Spleen (tissue), 7 donors: ENCODE measurements around the gene ETV2.

Experiments used
- CTCF ChIP-seq, 11 experiments: fragments of 200-600 bp in 7 of 11; fragments of 450-650 bp in 4 of 11; sonication (generic) in 4 of 11; IDR thresholded peaks in 8 of 11; conservative IDR thresholded peaks in 3 of 11; 1 replicate in 7 of 11; 2 replicates in 4 of 11; pipeline versions ENCODE4 v1.4.0 to v1.8.0; 2016 to 2021; ENCODE audit warnings: antibody characterized with exemption in 11 of 11, inconsistent platforms in 4 of 11, mild to moderate bottlenecking in 1 of 11
- POLR2A ChIP-seq, 3 donors: fragments of 450-650 bp; IDR thresholded peaks; one replicate each; pipeline ENCODE4 v1.5.1; 2017; ENCODE audit warnings: antibody characterized with exemption in 3 of 3, mild to moderate bottlenecking in 1 of 3
- donor health status: DM: no; HTN: no; CAD: no; lungs with moderate emphysema.
- donor health status: DM: no; HTN: no; CAD: no.
- donor health status: DM: no; HTN: no; CAD: no.

- TF ChIP-seq POLR2A (IDR thresholded peaks at IDR 0.05) (no peak), CTCF (IDR thresholded peaks at IDR 0.05 in 8 of 11, conservative IDR thresholded peaks at IDR 0.05 in 3 of 11) (no peak)
These were observed 20.4 kb downstream of the ETV2 start for GRCh38 chr19:35661995-35662340.
